GM12873 (cell line): ENCODE results near the gene ABCA4.

Experiments
- TF ChIP-seq, protein P1 (sequence below): IDR thresholded peaks from 2 replicates; pipeline ENCODE4 v1.5.1; 2012; ENCODE audit warnings: low read depth, mild to moderate bottlenecking, moderate library complexity, low read length, control low read depth; ENCODE audit not compliant: insufficient read depth; ENCODE audit errors: missing control alignments

Gene ABCA4

DNA sequence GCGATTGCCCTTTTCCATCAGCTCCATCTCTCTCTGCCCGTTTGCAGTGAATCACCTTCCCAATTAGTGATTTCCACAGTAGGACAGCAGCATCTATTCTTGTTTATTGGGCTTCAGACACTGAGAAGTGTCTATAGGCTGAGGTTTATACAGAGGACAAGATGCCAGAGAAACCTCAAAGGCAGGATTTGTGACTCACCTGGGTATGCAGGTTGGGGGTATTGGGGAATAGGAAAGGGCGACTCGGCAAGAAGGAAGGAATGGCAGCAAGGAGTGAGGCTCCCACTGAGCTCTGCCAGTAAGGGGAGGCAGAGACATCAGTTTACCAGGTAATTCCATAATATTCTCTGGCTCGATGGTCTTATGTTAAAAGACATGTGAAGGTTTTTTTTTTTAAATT lies 25.3 kb upstream of the ABCA4 start:
- TF ChIP-seq, protein P1, sequence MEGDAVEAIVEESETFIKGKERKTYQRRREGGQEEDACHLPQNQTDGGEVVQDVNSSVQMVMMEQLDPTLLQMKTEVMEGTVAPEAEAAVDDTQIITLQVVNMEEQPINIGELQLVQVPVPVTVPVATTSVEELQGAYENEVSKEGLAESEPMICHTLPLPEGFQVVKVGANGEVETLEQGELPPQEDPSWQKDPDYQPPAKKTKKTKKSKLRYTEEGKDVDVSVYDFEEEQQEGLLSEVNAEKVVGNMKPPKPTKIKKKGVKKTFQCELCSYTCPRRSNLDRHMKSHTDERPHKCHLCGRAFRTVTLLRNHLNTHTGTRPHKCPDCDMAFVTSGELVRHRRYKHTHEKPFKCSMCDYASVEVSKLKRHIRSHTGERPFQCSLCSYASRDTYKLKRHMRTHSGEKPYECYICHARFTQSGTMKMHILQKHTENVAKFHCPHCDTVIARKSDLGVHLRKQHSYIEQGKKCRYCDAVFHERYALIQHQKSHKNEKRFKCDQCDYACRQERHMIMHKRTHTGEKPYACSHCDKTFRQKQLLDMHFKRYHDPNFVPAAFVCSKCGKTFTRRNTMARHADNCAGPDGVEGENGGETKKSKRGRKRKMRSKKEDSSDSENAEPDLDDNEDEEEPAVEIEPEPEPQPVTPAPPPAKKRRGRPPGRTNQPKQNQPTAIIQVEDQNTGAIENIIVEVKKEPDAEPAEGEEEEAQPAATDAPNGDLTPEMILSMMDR, result no peak

DNA sequence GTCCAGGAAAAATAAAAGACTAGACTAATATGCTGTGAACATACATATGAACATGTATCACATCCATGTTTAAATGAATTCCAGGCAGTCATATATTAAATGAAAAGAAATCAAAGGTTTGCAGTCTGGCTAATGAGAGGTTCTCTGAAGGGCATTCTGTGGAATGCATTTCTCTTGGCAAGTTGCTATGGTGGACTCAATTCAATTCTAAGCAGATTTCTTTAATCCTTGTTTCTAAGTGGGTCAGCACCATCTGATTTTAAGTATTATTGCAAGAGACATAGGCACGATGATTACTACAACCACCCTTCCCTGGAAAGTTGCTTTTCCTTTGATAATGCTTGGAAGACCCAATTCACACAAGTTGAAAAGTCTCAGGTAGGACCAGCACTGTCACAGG lies 23.9 kb upstream of the ABCA4 start:
- TF ChIP-seq, protein P1, result no peak

DNA sequence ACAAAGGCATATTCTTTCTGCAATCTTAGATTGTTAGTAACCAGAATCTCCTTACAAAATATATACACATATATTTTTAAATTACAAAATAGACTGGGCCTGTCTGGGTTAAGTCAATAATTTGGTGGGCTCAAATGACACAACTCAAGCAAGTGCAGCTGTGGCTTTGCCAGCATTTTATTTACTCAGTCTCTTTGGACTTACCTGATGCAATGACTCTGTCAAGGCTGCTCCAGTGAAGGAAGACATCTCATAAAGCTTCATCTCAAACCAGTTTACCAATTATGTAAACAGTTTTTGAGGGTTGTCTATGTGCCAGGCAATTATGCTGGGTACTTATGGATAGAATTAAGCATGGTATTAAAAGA lies 22.8 kb upstream of the ABCA4 start:
- TF ChIP-seq, protein P1, result no peak

DNA sequence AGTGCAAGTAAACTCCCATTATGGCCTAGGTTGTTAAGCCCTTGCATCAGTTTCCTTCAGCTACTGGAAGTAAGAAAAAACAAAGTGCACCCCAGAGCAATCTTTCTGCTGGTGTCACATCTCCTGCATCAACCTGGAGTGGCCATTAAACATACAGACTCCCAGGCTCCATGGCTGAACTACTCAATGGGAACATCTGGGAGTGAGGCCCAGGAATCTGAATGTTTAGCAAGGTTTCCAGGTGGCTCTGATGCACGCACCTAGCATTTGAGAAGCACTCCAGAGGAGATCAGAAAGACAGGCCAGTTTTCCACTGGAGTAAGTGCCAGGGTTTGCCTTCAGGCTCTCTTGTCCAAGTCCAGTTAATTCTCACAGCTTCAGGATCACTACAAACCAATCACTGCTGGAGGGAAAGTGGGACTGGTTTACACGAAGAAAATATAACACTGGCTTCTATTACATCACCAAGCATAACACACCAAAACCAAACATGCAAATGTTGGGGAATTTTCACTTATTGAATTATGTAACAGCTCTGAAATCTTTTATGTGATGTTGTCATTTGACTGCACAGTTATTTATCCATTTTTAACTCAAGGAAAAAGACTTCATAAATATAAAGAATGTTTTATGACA lies 22.3 kb upstream of the ABCA4 start:
- TF ChIP-seq, protein P1, result no peak

DNA sequence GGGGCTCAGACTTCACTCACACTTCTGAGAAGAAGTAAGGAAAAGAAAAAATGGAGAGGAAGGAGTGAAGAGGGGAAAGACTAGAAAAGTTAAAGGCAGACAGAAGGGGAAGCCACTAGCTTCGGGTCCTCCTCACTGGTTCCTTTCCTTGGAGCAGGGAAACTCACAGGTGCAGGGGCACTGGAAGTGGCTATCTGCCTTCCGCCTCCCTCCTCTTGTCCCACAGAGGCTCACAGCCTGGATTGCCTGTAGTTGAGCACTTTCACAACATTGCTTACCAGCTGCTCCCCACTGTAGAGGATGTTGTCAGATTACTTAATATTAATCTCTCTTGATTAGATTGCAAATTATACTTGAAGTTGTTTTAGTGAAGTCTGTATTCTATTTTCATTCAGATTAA lies 21.6 kb upstream of the ABCA4 start:
- TF ChIP-seq, protein P1, result no peak

DNA sequence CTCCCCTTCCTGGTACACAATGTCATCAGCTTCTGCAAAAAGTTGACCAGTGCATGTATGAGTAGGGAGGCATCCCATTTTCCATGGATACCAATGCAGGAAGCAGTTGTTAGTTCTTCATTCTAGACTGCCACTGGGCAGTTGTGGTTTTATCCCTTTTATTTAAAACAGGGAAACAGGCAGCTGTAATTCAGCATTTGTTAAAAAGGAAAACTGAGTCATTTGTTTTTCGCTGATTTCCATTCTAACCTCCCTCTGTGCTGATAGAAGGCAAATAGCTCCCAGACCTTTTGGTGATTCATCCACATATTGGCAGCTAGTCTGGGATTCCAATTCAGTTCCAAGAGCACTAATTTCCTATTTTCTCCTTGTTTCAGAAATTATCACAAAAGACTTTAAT lies 21.1 kb upstream of the ABCA4 start:
- TF ChIP-seq, protein P1, result no peak

DNA sequence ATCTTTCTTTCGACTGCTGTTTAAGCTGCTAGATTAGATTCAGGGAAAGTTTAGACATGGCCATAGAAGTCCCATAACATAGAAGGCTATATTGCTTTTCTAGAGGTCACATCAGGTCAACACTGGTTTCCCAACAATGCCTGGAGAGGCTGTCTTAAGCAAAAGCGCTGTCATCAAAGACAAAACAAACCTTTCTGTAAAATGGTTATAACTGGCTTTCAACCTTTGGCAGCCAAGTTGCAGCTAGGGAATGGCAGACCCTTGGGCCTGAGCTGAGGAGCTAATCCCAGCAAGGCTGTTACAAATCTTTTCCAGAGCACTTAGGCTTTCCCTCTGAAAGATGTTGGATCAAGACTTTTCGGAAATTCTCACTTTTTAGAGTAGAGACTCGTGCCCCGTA lies 11.2 kb upstream of the ABCA4 start:
- TF ChIP-seq, protein P1, result no peak
